GM12865 (cell line): ENCODE data around the gene CTSS.

Experiments
- DNase-seq: peaks from one replicate; pipeline ENCODE4 v3.0.0; 2010; ENCODE audit warnings: low read depth
- H3K4me3 ChIP-seq: 2 replicates; pipeline ENCODE4 v1.5.1; 2011; ENCODE audit warnings: mild to moderate bottlenecking, low read depth, low read length, control low read depth
- TF ChIP-seq, protein P1 (sequence below): IDR thresholded peaks from 2 replicates; pipeline ENCODE4 v1.5.1; 2011; ENCODE audit warnings: low read length, control low read depth, low read depth, inconsistent platforms; ENCODE audit not compliant: insufficient read depth; ENCODE audit errors: missing control alignments

Gene CTSS

DNA sequence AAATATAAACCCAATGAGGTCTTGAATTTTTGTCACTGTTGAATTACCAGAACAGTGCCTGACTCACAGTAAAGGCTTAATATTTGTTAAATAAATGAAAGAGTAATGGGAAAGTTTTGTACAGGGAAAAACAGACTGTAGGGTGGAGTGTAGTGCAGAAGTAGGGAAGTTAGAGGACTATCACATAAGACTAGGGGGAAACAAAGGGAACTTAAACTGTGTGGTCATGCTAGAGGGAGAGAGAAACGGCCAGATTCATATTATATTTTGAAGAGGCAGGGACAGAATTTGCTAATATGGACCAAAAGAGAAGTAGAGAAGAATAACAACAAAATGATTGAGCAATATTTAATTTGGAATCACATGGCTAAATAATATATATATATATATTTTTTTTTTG, 27.6 kb upstream of the CTSS start:
- H3K4me3 ChIP-seq, result no peak overlapping the region
- TF ChIP-seq, protein P1, sequence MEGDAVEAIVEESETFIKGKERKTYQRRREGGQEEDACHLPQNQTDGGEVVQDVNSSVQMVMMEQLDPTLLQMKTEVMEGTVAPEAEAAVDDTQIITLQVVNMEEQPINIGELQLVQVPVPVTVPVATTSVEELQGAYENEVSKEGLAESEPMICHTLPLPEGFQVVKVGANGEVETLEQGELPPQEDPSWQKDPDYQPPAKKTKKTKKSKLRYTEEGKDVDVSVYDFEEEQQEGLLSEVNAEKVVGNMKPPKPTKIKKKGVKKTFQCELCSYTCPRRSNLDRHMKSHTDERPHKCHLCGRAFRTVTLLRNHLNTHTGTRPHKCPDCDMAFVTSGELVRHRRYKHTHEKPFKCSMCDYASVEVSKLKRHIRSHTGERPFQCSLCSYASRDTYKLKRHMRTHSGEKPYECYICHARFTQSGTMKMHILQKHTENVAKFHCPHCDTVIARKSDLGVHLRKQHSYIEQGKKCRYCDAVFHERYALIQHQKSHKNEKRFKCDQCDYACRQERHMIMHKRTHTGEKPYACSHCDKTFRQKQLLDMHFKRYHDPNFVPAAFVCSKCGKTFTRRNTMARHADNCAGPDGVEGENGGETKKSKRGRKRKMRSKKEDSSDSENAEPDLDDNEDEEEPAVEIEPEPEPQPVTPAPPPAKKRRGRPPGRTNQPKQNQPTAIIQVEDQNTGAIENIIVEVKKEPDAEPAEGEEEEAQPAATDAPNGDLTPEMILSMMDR, result no peak
- no peak for DNase-seq

DNA sequence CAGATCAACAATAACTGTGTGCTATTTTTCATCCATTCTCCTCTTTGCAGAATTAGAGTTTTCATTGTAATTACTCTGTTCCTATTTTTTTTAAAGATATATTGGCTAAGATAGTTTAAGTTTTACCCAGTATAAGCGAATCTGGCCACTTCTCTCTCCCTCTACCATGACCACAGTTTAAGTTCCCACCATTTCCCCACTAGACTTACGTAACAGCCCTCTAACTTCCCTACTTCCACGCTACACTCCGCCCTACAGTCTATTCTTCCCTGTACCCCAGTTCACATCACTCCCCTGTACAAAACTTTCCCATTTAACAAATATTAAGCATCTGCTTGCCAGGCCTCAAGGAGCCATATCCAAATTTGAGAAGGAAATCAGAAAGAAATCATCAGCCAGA, 26.0 kb upstream of the CTSS start:
- no peak for DNase-seq
- TF ChIP-seq, protein P1, result no peak

DNA sequence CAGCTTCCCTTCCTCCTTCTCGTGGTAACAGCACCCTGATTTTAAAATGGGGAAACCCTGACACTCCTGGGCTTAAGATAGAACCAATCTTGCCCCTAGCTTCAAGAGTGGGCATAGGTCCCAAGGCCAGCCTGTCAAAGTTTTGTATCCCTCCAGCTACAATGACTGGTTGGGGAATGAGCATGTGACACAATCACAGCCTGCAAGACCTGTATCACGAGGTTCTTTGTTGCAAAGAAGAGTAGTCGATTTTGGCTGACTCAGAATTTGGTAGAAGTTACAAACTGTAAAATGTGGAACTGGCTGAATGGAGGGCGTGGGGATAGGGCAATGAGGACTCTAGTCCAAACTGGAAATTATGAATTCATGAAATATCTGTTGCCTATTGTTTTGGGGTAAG, 23.8 kb upstream of the CTSS start:
- no peak for DNase-seq
- TF ChIP-seq, protein P1, result no peak
- no peak overlapping the region for H3K4me3 ChIP-seq

More for the DNA sequence above, 26.0 kb upstream of the CTSS start:
- no peak overlapping the region for H3K4me3 ChIP-seq

DNA sequence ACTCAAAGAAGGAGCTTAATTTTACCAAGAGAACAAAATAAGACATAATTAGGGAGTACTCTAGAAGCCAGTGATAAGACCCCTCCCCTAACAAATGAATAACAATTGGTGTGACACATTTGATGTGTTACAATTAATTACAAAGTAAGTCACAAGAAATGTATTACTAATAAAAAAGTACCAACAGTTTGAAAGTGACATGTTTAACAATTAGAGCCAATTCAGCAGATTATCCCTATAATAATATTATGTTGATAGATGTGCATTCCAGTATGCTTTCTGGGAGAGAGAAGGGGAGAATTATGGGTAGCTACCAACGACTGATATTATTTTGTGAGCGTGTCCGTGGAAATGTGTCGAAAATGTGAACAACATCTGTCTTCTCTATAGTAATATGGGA, 23.4 kb upstream of the CTSS start:
- H3K4me3 ChIP-seq, result no peak overlapping the region
- no peak for DNase-seq
- TF ChIP-seq, protein P1, result no peak

DNA sequence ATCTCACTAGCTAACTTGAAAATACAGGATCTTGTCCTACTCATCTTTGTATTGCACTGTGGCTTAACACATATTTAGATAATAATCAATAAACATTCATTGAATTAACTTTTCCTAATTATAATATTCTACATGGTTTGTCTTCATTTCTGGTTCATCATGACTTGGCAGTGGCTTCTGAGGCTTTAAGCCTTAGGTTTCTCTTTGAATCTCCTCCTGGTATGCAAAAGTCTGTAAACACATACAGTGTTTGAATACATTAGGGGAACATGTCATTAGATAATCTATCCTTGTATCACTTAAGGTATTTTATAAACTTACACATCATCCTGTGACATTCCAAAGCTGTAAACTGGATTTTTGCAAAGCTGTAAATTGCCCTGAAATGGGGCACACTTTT, 21.9 kb upstream of the CTSS start:
- DNase-seq, result no peak
- TF ChIP-seq, protein P1, result no peak
- H3K4me3 ChIP-seq, result no peak overlapping the region

DNA sequence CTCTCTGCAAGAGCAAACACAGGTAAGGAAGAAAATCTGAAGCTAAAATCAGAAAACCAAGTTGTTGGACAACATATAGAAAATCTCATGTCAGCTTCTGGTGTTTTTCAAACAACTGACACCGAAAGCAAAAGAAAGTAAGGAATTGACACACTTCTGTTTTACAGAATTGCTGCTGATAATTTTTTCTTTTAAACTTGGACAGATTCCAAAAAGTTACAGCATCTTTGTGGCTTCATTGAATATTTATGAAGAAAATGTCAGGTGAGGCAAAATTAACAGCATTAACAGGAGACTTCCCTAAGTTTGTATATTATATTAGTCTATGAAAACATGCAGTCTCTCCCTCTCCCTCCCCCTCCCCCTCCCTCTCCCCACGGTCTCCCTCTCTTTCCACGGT, 14.9 kb upstream of the CTSS start:
- TF ChIP-seq, protein P1, result no peak
- H3K4me3 ChIP-seq, result no peak overlapping the region
- no peak for DNase-seq

DNA sequence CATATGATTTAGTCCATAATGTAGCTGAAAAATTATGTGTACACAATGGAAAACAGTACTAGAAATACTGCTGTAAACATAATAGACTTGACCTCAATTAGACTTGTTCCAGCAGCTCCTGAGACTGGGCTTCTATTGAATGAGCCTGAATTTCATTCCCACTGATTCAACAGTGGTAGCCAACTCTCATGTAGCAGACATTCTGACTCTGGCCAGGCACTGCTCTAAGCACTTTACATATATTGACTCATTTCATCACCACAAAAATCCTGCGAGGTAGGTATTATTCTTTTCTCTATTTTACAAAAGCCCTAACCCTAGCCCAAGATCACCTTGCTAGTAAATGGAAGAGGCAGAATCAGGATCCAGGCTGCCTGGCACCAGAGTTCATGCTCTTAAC, 12.8 kb upstream of the CTSS start:
- H3K4me3 ChIP-seq, result no peak overlapping the region
- no peak for DNase-seq
- TF ChIP-seq, protein P1, result no peak
